Astrocyte of the cerebellum (primary cell): ENCODE data around the gene LRP5.
"Not testable (repeated sequence)": the region's sequence is repeated elsewhere in the genome, so short reads cannot be mapped to it uniquely, and the experiment has no call there.

Experiments
- DNase-seq: peaks from one replicate; pipeline ENCODE4 v3.0.0-alpha.2; 2011; ENCODE audit warnings: low read depth
- H3K4me3 ChIP-seq: 2 replicates; pipeline ENCODE4 v1.5.1; 2011; ENCODE audit warnings: mild to moderate bottlenecking, low read depth, low read length, moderate library complexity
- CTCF ChIP-seq: IDR thresholded peaks from 2 replicates; pipeline ENCODE4 v1.5.1; 2012; ENCODE audit warnings: low read length, low read depth, moderate library complexity, mild to moderate bottlenecking; ENCODE audit errors: missing control alignments
- in situ Hi-C: cut with HindIII; loops from 2 replicates; pipeline ENCODE4 v1.10.0; 2017; ENCODE audit warnings: low sequenced_read_pairs

Gene LRP5

GRCh38 chr11:68442433-68442832 lies 130.0 kb downstream of the LRP5 start:
- H3K4me3 ChIP-seq: no peak overlapping the region
- DNase-seq: no peak
- in situ Hi-C loops: no loop called here
- no peak for TF ChIP-seq CTCF

- H3K4me3 ChIP-seq: no peak overlapping the region
- in situ Hi-C loops: no loop called here
- TF ChIP-seq CTCF: no peak
- no peak for DNase-seq
Observed at GRCh38 chr11:68444566-68444965, 132.2 kb downstream of the LRP5 start.

GRCh38 chr11:68445531-68446035 lies 133.2 kb downstream of the LRP5 start:
- no peak for DNase-seq
- no peak for TF ChIP-seq CTCF
- no peak overlapping the region for H3K4me3 ChIP-seq
- in situ Hi-C loops: no loop called here

GRCh38 chr11:68446046-68446725 lies 133.8 kb downstream of the LRP5 start:
- in situ Hi-C loops: no loop called here
- no peak overlapping the region for H3K4me3 ChIP-seq
- no peak for DNase-seq
- no peak for TF ChIP-seq CTCF

- peak; percentile 26 for DNase-seq
- in situ Hi-C loops: no loop called here
- TF ChIP-seq CTCF: peak; percentile 89
Observed at GRCh38 chr11:68447015-68447801, 134.8 kb downstream of the LRP5 start.

GRCh38 chr11:68447914-68448313 lies 135.5 kb downstream of the LRP5 start:
- in situ Hi-C loops, H3K4me3 ChIP-seq, DNase-seq: not testable (repeated sequence)

More at GRCh38 chr11:68447015-68447801, 134.8 kb downstream of the LRP5 start:
- no peak overlapping the region for H3K4me3 ChIP-seq

GRCh38 chr11:68448604-68449011 lies 136.2 kb downstream of the LRP5 start:
- in situ Hi-C loops: no loop called here
- no peak overlapping the region for H3K4me3 ChIP-seq
- DNase-seq: no peak
- TF ChIP-seq CTCF: no peak
